Heart left ventricle (tissue), 16 donors: ENCODE measurements around the gene MMP24OS. TPM values are rescaled to one million over a fixed set of nuclear protein-coding genes. Genes with fewer than 3 reads are reported as not detected.
A peak's percentile ranks its signal among the peaks of the same experiment; 100 is the strongest.

Experiments
- ATAC-seq, 4 donors: fragments of 200-7000 bp; cut with Tn5 transposase; one replicate each; pipeline ENCODE4 v1.9.1; 2020 to 2022; ENCODE audit warnings: moderate library complexity in 4 of 4, mild to moderate bottlenecking in 3 of 4, moderate number of reproducible peaks in 1 of 4
- DNase-seq, 5 donors: peaks; one replicate each; pipeline ENCODE4 v3.0.0-alpha.2; 2020
- H3K27ac ChIP-seq, 12 donors: fragments of 200-600 bp; sonication (generic) in 4 of 12; one replicate each; pipeline versions ENCODE4 v1.5.0 to v1.8.0; 2016 to 2022; ENCODE audit warnings: mild to moderate bottlenecking in 2 of 12
- H3K27me3 ChIP-seq, 9 donors: fragments of 200-600 bp; sonication (generic) in 2 of 9; one replicate each; pipeline versions ENCODE4 v1.5.1 to v1.8.0; 2016 to 2022; ENCODE audit warnings: mild to moderate bottlenecking in 3 of 9
- H3K36me3 ChIP-seq, 9 donors: fragments of 200-600 bp; sonication (generic) in 2 of 9; one replicate each; pipeline versions ENCODE4 v1.5.0 to v1.8.0; 2018 to 2022; ENCODE audit warnings: mild to moderate bottlenecking in 2 of 9
- H3K4me1 ChIP-seq, 12 donors: fragments of 200-600 bp; sonication (generic) in 4 of 12; one replicate each; pipeline versions ENCODE4 v1.5.0 to v1.8.0; 2016 to 2022; ENCODE audit warnings: mild to moderate bottlenecking in 3 of 12
- H3K4me3 ChIP-seq, 12 donors: fragments of 200-600 bp; sonication (generic) in 4 of 12; one replicate each; pipeline versions ENCODE4 v1.5.0 to v1.8.0; 2017 to 2022; ENCODE audit warnings: mild to moderate bottlenecking in 9 of 12, moderate library complexity in 4 of 12
- H3K9me3 ChIP-seq, 12 donors: fragments of 200-600 bp; sonication (generic) in 4 of 12; one replicate each; pipeline versions ENCODE4 v1.5.0 to v1.8.0; 2016 to 2022; ENCODE audit warnings: mild to moderate bottlenecking in 1 of 12
- POLR2A ChIP-seq, 2 donors: fragments of 450-650 bp; IDR thresholded peaks; one replicate each; pipeline ENCODE4 v1.6.1; 2017; ENCODE audit warnings: antibody characterized with exemption in 2 of 2, mild to moderate bottlenecking in 2 of 2, moderate library complexity in 2 of 2
- WGBS, 4 donors: extraction: QIAGEN DNeasy Blood & Tissue Kit in 2 of 4; methylation state at CpG; one replicate each; pipeline versions ENCODE4 v1.1.5 to v1.1.7; 2013 to 2018; 5-methylcytosine and 5-hydroxymethylcytosine counted together
- intact Hi-C, 10 donors: fragments of 100-400 bp; cut with DNase I; formaldehyde crosslinking; loops; one replicate each; pipeline versions ENCODE4 v1.11.1 to v1.14.2; 2022
- polyA plus RNA-seq, 2 donors: library from polyadenylated mRNA; stranded (reverse); fragments of 200-250 nt; gene quantifications; one replicate each; pipeline ENCODE4 v1.2.3, GENCODE V29; 2013
- total RNA-seq, 9 donors: library from RNA; depleted of rRNA in 2 of 9; stranded (reverse); fragments of >200 nt in 2 of 9; fragmentation: NEBNext Ultra II Directional in 3 of 9; extraction: Animal tissue kit (Norgen Biotek cat#: 25700) in 3 of 9; gene quantifications; one replicate each; pipeline versions ENCODE4 v1.1.0 to v1.2.4, GENCODE V29; 2016 to 2023
- TF ChIP-seq, protein P1 (sequence below), 12 donors: fragments of 200-600 bp; sonication (generic) in 4 of 12; IDR thresholded peaks; one replicate each; pipeline versions ENCODE4 v1.5.0 to v1.8.0; 2018 to 2022; ENCODE audit warnings: antibody characterized with exemption in 12 of 12, mild to moderate bottlenecking in 5 of 12
- donor health status: ischemic (EF 13 %, LVEDD 7.1; RV severe dilation, severe dysfunction).
- donor health status: healthy with polysubstance abuse.
- donor health status: DM: no; HTN: yes; CAD: no.
- donor health status: DM: no; HTN: no; CAD: no.
- donor health status: ischemic (EF 25% LVEDD 6.9; RV normal size, moderate dysfunction).
- donor health status: ischemic (EF 25% LVEDD 5.7; RV mildly dilated, moderate dysfunction).
- donor health status: healthy.
- donor health status: DM: yes; HTN: yes; CAD: no.
- donor health status: ischemic (EF 35%, LVEDD 5.7; RV mildly dilated, moderate dysfunction).
- donor health status: nonischemic (EF 11% LVEDD 7.7; RV severe dilation, severe dysfunction).
- donor health status: DM: yes; HTN: yes; CAD: no.
- donor health status: PGD.
- donor health status: ischemic (EF 29% LVEDD 5.4; RV normal size, mild dysfunction).
- donor health status: nonischemic (EF 23%, LVEDD 6.1; RV moderate dilation, normal function).

Gene MMP24OS
- total and polyA plus RNA-seq, 11 donors, result 11.7 to 64.8 (median 41.6) TPM

DNA sequence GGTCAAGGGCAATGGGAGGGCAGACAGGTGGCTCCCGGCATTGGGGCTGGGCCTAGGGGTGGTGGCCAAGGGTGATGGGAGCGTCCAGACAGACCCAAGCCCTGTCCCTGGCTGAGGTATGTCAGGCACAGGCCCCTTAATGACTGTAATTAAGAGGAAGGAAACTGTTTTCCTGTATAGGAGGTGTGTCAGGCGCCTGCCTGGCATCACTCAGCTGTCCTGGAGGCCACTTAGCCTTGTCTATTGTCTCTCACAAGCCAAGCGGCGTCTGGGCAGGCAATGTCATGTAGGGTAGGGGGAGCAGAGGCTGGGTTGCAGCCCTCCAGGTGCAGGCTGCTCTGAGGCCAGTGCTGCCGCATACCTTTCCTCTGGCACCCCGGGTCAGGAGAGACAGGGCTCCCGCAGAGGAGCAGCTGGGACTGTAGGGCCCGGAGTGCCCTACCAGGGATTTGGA is 18.2 kb upstream of the MMP24OS start:
- Histone ChIP-seq H3K4me3 (no peak overlapping the region), H3K9me3 (no peaks in the 10 kb centered on the region), H3K4me1 (peaks cover 0 to 8% (median 0%) of the 10 kb centered on the region in 12 donors), H3K27me3 (peaks cover 0 to 37% (median 4%) of the 10 kb centered on the region in 9 donors), H3K36me3 (no peaks in the 10 kb centered on the region), H3K27ac (no peak overlapping the region)
- peak in 1 of 5 donors; percentile 62 for DNase-seq
- ATAC-seq, result peak in 3 of 4 donors; percentile 21 to 45 (median 28)
- WGBS, 4 donors, result 20 to 36% (median 27%) methylated on average over 4 to 9 of the region's 9 CpGs
- TF ChIP-seq, protein P1, sequence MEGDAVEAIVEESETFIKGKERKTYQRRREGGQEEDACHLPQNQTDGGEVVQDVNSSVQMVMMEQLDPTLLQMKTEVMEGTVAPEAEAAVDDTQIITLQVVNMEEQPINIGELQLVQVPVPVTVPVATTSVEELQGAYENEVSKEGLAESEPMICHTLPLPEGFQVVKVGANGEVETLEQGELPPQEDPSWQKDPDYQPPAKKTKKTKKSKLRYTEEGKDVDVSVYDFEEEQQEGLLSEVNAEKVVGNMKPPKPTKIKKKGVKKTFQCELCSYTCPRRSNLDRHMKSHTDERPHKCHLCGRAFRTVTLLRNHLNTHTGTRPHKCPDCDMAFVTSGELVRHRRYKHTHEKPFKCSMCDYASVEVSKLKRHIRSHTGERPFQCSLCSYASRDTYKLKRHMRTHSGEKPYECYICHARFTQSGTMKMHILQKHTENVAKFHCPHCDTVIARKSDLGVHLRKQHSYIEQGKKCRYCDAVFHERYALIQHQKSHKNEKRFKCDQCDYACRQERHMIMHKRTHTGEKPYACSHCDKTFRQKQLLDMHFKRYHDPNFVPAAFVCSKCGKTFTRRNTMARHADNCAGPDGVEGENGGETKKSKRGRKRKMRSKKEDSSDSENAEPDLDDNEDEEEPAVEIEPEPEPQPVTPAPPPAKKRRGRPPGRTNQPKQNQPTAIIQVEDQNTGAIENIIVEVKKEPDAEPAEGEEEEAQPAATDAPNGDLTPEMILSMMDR (IDR thresholded peaks at IDR 0.05), result no peak
- no peak for TF ChIP-seq POLR2A (IDR thresholded peaks at IDR 0.05)
- intact Hi-C loops, result no loop called here

DNA sequence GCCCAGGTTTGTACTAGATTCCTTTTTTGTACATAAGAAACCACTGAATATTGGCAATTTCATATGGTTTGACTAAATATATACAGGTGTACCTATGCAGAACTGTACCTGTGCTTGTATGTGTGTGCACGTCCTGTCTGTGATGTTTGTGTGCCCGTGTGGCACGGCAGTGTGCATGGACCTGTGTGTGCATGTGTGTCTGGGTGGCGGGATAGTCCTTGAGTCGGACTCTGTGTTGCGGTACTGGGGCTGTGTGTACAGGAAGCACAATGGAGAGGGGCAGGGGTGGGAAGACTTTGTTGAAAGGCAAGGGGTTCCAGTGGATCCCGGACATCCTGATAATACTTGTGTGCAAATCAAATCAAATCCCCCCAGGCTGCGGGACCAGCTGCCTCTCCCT is 17.8 kb upstream of the MMP24OS start:
- WGBS, 4 donors, result 68 to 74% (median 71%) methylated on average over 7 to 8 of the region's 8 CpGs
- ATAC-seq, result no peak
- TF ChIP-seq, protein P1 (IDR thresholded peaks at IDR 0.05), result no peak
- no peak for TF ChIP-seq POLR2A (IDR thresholded peaks at IDR 0.05)

DNA sequence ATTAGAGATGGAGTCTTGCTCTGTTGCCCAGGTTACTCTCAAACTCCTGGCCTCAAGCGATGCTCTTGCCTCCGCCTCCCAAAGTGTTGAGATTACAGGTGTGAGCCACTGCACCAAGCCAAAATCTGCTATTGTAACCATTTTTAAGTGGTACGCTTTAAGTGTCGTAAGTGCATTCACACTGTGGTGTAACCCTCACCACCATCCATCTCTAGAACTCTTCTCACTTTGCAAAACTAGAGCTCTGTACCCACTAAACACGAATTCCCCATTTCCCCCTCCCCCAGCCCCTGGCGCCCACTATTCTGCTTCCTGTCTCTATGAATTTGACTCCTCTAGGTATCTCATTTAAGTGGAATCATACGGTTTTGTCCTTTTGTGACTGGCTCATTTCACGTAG is 17.1 kb upstream of the MMP24OS start:
- no peak for ATAC-seq
- DNase-seq, result no peak
- TF ChIP-seq, protein P1 (IDR thresholded peaks at IDR 0.05), result no peak
- no peak for TF ChIP-seq POLR2A (IDR thresholded peaks at IDR 0.05)
- H3K27me3 ChIP-seq, result peaks cover 0 to 37% (median 4%) of the 10 kb centered on the region in 9 donors
- no peaks in the 10 kb centered on the region for H3K9me3 ChIP-seq
- no peaks in the 10 kb centered on the region for H3K36me3 ChIP-seq
- WGBS, 4 donors, result 76 to 85% (median 83%) methylated on average over 8 of the region's 8 CpGs
- H3K27ac ChIP-seq, result no peak overlapping the region
- intact Hi-C loops, result no loop called here
- H3K4me1 ChIP-seq, result peaks cover 0 to 8% (median 0%) of the 10 kb centered on the region in 12 donors
- H3K4me3 ChIP-seq, result no peak overlapping the region

More for the DNA sequence above, 17.8 kb upstream of the MMP24OS start:
- intact Hi-C loops, result no loop called here
- Histone ChIP-seq H3K4me3 (no peak overlapping the region), H3K4me1 (peaks cover 0 to 8% (median 0%) of the 10 kb centered on the region in 12 donors), H3K36me3 (no peaks in the 10 kb centered on the region), H3K9me3 (no peaks in the 10 kb centered on the region), H3K27me3 (peaks cover 0 to 37% (median 4%) of the 10 kb centered on the region in 9 donors), H3K27ac (no peak overlapping the region)
- peak in 1 of 5 donors; percentile 16 for DNase-seq

DNA sequence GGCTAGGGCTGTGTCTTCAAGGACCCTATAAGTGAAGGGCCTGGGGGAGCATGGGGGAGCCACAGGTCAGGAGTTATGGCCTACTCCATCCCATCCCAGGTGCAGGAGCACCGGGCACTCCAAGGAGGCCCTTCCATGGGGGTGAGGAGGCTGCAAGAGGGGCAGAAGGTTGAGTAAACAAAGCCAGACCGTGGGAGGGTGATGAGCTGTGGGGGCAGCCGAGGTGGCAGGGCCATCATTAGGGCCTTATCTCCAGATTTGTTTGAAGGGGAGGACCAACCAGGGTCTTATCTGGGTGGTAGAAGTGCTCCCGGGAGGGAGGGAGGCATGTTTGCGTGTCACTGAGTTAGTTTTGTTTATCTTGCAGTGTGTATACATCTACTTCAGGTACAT is 16.4 kb upstream of the MMP24OS start:
- Histone ChIP-seq H3K36me3 (no peaks in the 10 kb centered on the region), H3K9me3 (no peaks in the 10 kb centered on the region), H3K4me1 (peaks cover 0 to 8% (median 0%) of the 10 kb centered on the region in 12 donors), H3K27ac (no peak overlapping the region), H3K27me3 (peaks cover 0 to 37% (median 4%) of the 10 kb centered on the region in 9 donors), H3K4me3 (no peak overlapping the region)
- ATAC-seq (no peak), DNase-seq (peak in 1 of 5 donors; percentile 16)
- intact Hi-C loops, result no loop called here
- 45 to 60% (median 53%) methylated on average over 5 of the region's 5 CpGs for WGBS, 4 donors
- TF ChIP-seq, protein P1 (IDR thresholded peaks at IDR 0.05), result no peak
- no peak for TF ChIP-seq POLR2A (IDR thresholded peaks at IDR 0.05)
